Stimulated activated effector memory CD8-positive, alpha-beta T cell treated with anti-CD3 and anti-CD28 coated beads, Interleukin-12 subunit alpha, Interleukin-12 subunit beta, amount 100 ng/mL, for 72 hours (primary cell): Measurements from ENCODE around the gene JAK3.

Experiments
- ATAC-seq: fragments of 150-1000 bp; cut with Tn5 transposase; 2 replicates; pipeline ENCODE4 v1.10.0; 2021
- DNase-seq, 2 donors: peaks; one replicate each; pipeline ENCODE4 v3.0.0; 2021 to 2022; ENCODE audit warnings: low spot score in 2 of 2
- H3K27ac Mint-ChIP-seq: one replicate; pipeline ENCODE4 v1.8.0; 2022; ENCODE audit warnings: mild to moderate bottlenecking, mixed read lengths
- H3K36me3 Mint-ChIP-seq: one replicate; pipeline ENCODE4 v1.8.0; 2022; ENCODE audit warnings: mild to moderate bottlenecking, mixed read lengths
- H3K4me1 Mint-ChIP-seq: one replicate; pipeline ENCODE4 v1.8.0; 2022; ENCODE audit warnings: mixed read lengths
- H3K4me3 Mint-ChIP-seq: one replicate; pipeline ENCODE4 v1.8.0; 2022; ENCODE audit warnings: mild to moderate bottlenecking, mixed read lengths
- H3K9me3 Mint-ChIP-seq: one replicate; pipeline ENCODE4 v1.8.0; 2022; ENCODE audit warnings: mixed read lengths

The JAK3 gene

DNA sequence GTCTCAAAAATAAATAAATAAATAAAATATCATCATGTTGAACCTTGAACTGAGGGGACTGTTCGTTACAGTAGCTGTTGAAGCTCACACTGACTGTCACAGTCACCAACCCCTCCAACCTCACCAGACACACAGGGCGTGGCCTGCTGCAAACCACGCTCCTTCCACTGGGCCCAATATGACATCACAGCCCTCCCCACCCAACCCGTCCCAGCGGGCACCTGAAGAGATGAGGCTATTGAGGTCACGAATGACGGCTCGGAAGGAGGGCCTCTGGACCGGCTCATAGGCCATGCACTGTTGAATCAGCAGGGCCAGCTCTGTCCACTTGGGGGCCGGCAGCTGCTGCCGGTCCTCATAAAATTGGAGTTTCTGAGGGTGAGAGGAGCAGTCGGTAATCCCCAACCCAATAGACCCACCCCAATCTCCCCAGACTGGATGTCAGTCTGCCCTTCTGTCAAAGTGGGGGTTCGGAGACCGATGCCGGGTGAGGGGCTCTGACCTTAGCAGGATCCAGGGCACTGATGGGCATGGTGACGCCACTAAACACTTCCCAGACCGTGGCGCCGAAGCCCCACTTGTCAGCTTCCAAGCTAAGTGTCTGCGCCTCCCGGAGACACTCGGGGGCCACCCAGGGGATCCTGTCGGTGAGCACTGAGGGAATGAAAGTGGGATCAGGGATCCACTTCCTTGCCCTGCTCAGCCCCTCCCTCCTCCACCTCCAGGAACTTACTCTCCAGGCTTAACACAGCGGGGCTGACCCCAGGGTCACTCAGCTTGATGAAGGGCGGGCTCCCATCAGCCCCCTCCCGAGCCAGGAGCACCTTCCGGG lies 13.2 kb downstream of the JAK3 start:
- ATAC-seq (peak; percentile 46), DNase-seq (no peak)
- Mint-ChIP-seq H3K4me1 (peaks cover 35% of the 10 kb centered on the region), H3K9me3 (no peaks in the 10 kb centered on the region), H3K36me3 (peaks cover 100% of the 10 kb centered on the region), H3K4me3 (no peak overlapping the region), H3K27ac (peak overlapping the region; percentile 74)

- no peaks in the 10 kb centered on the region for H3K9me3 Mint-ChIP-seq
- peaks cover 40% of the 10 kb centered on the region for H3K4me1 Mint-ChIP-seq
- H3K36me3 Mint-ChIP-seq = peaks cover 100% of the 10 kb centered on the region
- no peak overlapping the region for H3K4me3 Mint-ChIP-seq
- no peak for ATAC-seq
- no peak for DNase-seq
- no peak overlapping the region for H3K27ac Mint-ChIP-seq
Measured at GRCh38 chr19:17832443-17833208, 15.2 kb downstream of the JAK3 start.

DNA sequence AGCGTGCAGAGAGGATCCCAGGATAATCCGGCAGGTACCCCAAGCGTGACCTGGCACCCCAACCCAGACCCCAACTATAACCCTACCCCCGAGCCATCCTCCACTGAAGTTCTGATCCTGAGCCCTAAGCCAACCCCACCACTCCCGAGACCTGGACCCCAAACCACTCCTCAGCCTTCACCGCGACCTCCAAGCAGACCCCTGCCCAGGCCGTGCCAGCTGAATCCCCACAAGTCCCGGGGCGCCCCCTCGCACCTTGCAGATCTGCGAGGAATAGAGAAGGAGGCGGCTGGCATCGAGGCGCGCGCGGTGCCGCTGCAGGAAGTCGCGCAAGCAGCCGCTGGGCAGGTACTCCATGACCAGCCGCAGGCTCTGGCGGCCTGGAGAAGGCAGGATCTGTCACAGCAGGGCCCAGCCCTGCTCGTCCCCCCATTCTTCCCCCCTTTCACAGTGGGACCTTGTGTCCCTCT lies 16.3 kb downstream of the JAK3 start:
- ATAC-seq (no peak), DNase-seq (no peak)
- Mint-ChIP-seq H3K27ac (no peak overlapping the region), H3K4me1 (peaks cover 35% of the 10 kb centered on the region), H3K9me3 (no peaks in the 10 kb centered on the region), H3K4me3 (no peak overlapping the region), H3K36me3 (peaks cover 100% of the 10 kb centered on the region)

- Mint-ChIP-seq H3K4me3 (no peak overlapping the region), H3K4me1 (peaks cover 29% of the 10 kb centered on the region), H3K9me3 (no peaks in the 10 kb centered on the region), H3K36me3 (peaks cover 100% of the 10 kb centered on the region), H3K27ac (no peak overlapping the region)
- DNase-seq = peak; percentile 29 to 70
- peak; percentile 63 for ATAC-seq
Measured at GRCh38 chr19:17830567-17831418, 17.0 kb downstream of the JAK3 start.

- DNase-seq (no peak), ATAC-seq (no peak)
- peaks cover 100% of the 10 kb centered on the region for H3K36me3 Mint-ChIP-seq
- H3K4me3 Mint-ChIP-seq = no peak overlapping the region
- H3K9me3 Mint-ChIP-seq = no peaks in the 10 kb centered on the region
- H3K27ac Mint-ChIP-seq = peak overlapping the region; percentile 40
- H3K4me1 Mint-ChIP-seq = peaks cover 21% of the 10 kb centered on the region
Measured at GRCh38 chr19:17829855-17830566, 17.8 kb downstream of the JAK3 start.

GRCh38 chr19:17826508-17827056 lies 21.2 kb downstream of the JAK3 start:
- Mint-ChIP-seq H3K4me1 (peaks cover 17% of the 10 kb centered on the region), H3K27ac (no peak overlapping the region), H3K9me3 (no peaks in the 10 kb centered on the region), H3K36me3 (peaks cover 95% of the 10 kb centered on the region), H3K4me3 (no peak overlapping the region)
- DNase-seq (no peak), ATAC-seq (no peak)

GRCh38 chr19:17824339-17824738 lies 23.4 kb downstream of the JAK3 start:
- peak; percentile 31 for ATAC-seq

GRCh38 chr19:17821190-17821589 lies 26.6 kb downstream of the JAK3 start, which contains the start of gene INSL3:
TSS of gene INSL3 (minus strand) at chr19:17821519. CDS start at chr19:17821506, 13 bp downstream.
- DNase-seq = no peak
- H3K27ac Mint-ChIP-seq = no peak within 1 kb of the TSS
- no peaks in the 10 kb centered on the region for H3K9me3 Mint-ChIP-seq
- no peak within 1 kb of the TSS for H3K4me3 Mint-ChIP-seq
- H3K36me3 Mint-ChIP-seq = peaks cover 44% of the 10 kb centered on the region
- no peaks in the 10 kb centered on the region for H3K4me1 Mint-ChIP-seq
- peak; percentile 17 for ATAC-seq

More at GRCh38 chr19:17824339-17824738, 23.4 kb downstream of the JAK3 start:
- H3K4me1 Mint-ChIP-seq = peaks cover 7% of the 10 kb centered on the region
- H3K27ac Mint-ChIP-seq = peak overlapping the region; percentile 87
- peaks cover 76% of the 10 kb centered on the region for H3K36me3 Mint-ChIP-seq
- H3K4me3 Mint-ChIP-seq = no peak overlapping the region
- DNase-seq = no peak
- no peaks in the 10 kb centered on the region for H3K9me3 Mint-ChIP-seq

DNA sequence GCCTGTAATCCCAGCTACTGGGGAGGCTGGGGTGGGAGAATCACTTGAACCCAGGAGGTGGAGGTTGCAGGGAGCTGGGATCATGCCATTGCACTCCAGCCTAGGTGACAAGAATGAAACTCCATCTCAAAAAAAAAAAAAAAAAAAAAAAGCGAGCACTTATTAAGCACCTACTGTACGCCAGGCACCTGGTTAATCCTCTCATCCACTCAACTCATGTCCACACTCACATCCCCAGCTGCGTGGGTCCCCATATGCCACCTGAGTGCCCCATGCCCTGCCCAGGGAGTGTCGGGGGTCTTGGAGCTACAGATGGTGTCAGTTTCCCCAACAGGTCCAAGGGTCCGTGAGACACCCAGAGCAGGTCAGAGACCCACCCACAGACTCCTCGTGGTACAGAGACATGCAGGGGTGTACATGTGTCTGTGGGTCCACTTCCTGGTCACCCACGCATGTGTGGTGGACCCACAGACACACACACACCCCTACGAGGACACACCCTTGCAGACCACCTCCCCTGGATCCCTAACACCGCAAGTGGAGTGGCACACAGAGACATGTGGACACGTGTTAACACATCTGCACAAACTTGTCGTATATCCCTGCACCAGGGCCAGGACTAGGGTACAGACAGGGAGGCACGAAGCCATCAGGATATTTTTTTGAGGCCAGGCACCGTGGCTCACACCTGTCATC lies 30.0 kb downstream of the JAK3 start:
- Mint-ChIP-seq H3K9me3 (no peaks in the 10 kb centered on the region), H3K36me3 (peaks cover 12% of the 10 kb centered on the region), H3K27ac (no peak overlapping the region), H3K4me3 (no peak overlapping the region), H3K4me1 (no peaks in the 10 kb centered on the region)
- ATAC-seq (no peak), DNase-seq (no peak)

- DNase-seq (no peak), ATAC-seq (no peak)
- Mint-ChIP-seq H3K9me3 (no peaks in the 10 kb centered on the region), H3K4me3 (no peak overlapping the region), H3K27ac (no peak overlapping the region), H3K4me1 (peaks cover 10% of the 10 kb centered on the region), H3K36me3 (no peaks in the 10 kb centered on the region)
Measured at GRCh38 chr19:17812099-17812498, 35.7 kb downstream of the JAK3 start.

GRCh38 chr19:17811681-17812080 lies 36.1 kb downstream of the JAK3 start:
- H3K27ac Mint-ChIP-seq = no peak overlapping the region
- H3K4me1 Mint-ChIP-seq = peaks cover 12% of the 10 kb centered on the region
- no peak overlapping the region for H3K4me3 Mint-ChIP-seq
- ATAC-seq (no peak), DNase-seq (no peak)
- H3K36me3 Mint-ChIP-seq = no peaks in the 10 kb centered on the region
- H3K9me3 Mint-ChIP-seq = no peaks in the 10 kb centered on the region

GRCh38 chr19:17811103-17811502 lies 36.7 kb downstream of the JAK3 start:
- DNase-seq (no peak), ATAC-seq (no peak)
- peaks cover 12% of the 10 kb centered on the region for H3K4me1 Mint-ChIP-seq
- H3K36me3 Mint-ChIP-seq = no peaks in the 10 kb centered on the region
- H3K27ac Mint-ChIP-seq = no peak overlapping the region
- H3K9me3 Mint-ChIP-seq = no peaks in the 10 kb centered on the region
- no peak overlapping the region for H3K4me3 Mint-ChIP-seq

- H3K4me3 Mint-ChIP-seq = peak overlapping the region; percentile 47
- H3K27ac Mint-ChIP-seq = peak overlapping the region; percentile 71
- H3K4me1 Mint-ChIP-seq = peaks cover 25% of the 10 kb centered on the region
- ATAC-seq (peak; percentile 55), DNase-seq (no peak)
- H3K36me3 Mint-ChIP-seq = no peaks in the 10 kb centered on the region
- no peaks in the 10 kb centered on the region for H3K9me3 Mint-ChIP-seq
Measured at GRCh38 chr19:17807731-17808316, 40.0 kb downstream of the JAK3 start.
